Tongue (tissue), 2 donors: ENCODE results near the gene SLC4A5. TPM values are rescaled to one million over a fixed set of nuclear protein-coding genes. Genes with fewer than 3 reads are reported as not detected.
"Not testable (repeated sequence)": the region's sequence is repeated elsewhere in the genome, so short reads cannot be mapped to it uniquely, and the experiment has no call there.

Source experiments
- DNase-seq: peaks from one replicate; pipeline ENCODE4 v3.0.0-alpha.2; 2015
- total RNA-seq: library from RNA; depleted of rRNA; stranded (reverse); fragments of >200 nt; gene quantifications from one replicate; pipeline ENCODE4 v1.2.3, GENCODE V29; 2014

Gene SLC4A5
- total RNA-seq, 1 donor from 2014 or later, result 2.6 TPM

GRCh38 chr2:74364533-74365505 lies 21.6 kb upstream of the SLC4A5 start:
- DNase-seq, result no peak

GRCh38 chr2:74361327-74361726 lies 18.1 kb upstream of the SLC4A5 start:
- no peak for DNase-seq

- no peak for DNase-seq
These were observed 14.4 kb upstream of the SLC4A5 start for GRCh38 chr2:74357627-74358026.

DNA sequence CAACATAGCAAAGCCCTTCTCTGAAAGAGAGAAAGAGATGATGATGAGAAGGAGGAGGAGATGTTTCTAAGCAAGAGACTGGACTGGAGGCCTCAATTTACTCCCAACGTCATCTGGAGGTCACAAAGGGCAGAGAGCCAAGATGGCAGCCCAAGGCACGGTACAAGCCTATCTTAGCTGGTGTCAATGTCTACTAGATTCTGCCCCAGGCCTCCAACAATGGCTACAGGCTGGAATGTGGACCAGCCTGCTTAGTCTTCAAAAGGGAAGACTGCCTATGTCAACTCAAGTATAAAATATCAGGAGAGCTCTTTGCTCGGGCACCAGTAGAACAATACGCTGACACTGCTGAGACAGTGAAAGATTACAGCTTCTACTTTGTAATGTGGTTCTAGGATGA lies 6.7 kb upstream of the SLC4A5 start:
- no peak for DNase-seq

DNA sequence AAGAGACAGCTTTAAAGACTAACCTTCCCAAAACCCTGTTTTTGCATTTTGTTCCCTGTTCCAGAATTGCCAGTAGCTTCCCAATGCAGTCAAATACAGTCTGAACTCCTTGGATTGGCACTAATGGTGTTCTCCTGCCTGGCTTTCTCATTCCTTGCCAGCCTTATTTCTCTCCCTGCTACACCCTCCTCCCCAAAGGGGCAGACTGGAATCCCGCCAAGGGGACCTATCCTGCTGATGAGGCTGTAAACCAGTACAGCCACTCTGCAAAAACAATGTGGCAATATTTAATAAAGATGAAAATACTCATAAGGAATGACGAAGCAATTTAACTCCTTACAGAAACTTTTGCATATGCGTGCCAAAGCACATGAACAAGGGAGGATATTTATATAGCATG lies 4.5 kb upstream of the SLC4A5 start:
- DNase-seq, result no peak

- DNase-seq, result no peak
These were observed 4.1 kb upstream of the SLC4A5 start for GRCh38 chr2:74347303-74347702.

GRCh38 chr2:74345272-74345943 lies 2.2 kb upstream of the SLC4A5 start:
- no peak for DNase-seq

GRCh38 chr2:74336227-74336626 lies 7.0 kb downstream of the SLC4A5 start:
- not testable (repeated sequence) for DNase-seq

DNA sequence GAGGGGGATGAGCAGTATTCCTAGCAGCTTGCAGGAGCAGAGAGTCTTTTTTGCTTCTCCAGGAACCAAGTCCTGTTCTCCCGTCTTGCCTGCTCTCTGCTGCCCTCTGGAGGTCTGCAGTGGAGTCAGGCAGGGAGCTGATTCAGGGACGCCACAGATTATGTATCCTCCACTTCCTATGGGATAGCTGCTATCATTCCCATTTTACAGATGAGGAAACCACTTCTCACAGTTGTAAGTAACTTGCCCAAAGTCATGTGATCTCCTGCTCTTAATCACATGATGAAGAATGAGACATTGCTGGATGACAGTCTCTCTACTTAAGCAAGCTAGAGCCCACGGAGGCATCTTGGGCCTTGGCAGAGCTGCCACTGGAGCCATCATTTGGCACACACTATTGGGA lies 8.3 kb downstream of the SLC4A5 start:
- peak; percentile 89 for DNase-seq

DNA sequence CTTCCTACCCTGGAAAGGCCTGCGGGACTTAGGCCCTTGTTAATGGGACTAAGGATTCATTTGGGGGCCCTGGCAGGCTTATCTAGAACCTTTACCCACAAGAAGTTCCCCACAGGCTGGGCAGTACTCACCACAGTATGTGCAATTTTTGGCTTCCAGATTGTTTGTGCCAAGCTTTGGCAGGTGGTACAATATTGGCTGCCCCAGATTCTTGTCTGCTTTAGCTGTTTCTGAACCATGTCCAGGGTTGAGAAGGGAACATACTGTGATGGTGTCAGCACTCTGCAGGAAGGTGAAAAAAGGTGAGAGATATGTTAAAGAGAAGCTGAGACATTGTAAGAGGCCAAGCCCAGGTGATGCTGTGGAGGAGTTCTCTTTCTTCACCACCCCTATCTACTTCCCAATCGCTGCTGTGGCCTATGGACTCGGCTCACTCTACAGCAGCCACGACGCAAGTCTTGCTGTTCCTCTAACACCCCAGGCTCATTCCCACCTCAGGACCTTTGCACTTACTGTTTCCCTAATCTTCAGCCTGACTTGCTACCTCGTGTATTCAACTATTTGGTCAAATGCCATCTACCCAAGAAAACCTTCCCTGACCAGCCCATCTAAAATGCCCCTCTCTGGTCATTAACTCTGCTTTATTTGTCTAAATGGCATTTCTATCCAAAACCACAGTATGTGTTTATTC lies 9.2 kb downstream of the SLC4A5 start:
- DNase-seq, result no peak

- DNase-seq, result peak; percentile 18
These were observed 10.0 kb downstream of the SLC4A5 start for GRCh38 chr2:74333175-74333574.

DNA sequence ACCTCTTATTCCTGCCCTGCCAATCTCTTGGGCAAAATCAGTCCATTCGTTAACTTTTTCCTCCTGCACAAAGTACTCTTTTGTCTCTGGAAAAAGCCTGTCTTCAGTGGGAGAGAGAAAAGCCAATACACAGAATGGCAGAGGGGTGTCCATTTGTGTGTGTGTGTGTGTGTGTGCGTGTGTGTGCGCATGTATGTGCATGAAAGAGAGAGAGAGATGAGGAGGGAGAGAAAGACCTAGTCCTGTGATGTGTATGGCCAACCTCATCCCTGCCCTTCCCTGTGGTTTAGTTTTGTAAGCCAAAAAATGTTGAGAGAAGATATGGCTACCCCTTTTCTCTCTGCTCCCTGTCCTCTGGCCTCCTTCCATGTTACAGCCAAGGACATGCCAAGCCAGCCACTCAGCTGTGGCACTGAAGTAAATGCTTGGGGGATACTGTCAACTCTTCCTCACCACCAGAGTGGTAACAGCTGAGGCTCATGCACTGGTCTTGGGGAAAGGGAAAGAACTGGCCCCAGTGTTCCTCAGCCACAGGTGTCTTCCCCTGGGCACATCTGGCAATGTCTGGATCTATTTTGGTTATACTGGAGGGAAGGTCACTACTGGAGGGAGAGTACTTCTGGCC lies 10.6 kb downstream of the SLC4A5 start:
- no peak for DNase-seq

DNA sequence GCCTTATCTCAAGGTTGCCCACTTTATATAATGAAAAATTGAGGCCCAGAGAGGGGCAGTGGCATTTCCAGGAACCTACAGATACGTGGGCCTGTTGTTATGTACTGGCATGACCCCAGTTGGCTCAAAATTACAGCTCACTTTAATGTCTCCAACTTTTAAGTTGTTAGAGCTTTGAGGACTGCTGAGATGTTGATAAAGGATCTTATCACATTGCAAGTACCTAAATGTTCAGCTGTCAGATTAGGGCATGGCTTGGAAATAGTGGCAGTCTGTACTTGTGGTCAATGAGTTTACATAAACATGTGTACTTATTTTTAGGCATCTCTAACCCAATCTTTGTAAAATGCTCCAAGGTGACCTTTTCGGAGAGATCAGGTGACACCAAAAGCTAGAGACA lies 14.6 kb downstream of the SLC4A5 start:
- no peak for DNase-seq

- DNase-seq, result no peak
These were observed 15.1 kb downstream of the SLC4A5 start for GRCh38 chr2:74328074-74328473.

DNA sequence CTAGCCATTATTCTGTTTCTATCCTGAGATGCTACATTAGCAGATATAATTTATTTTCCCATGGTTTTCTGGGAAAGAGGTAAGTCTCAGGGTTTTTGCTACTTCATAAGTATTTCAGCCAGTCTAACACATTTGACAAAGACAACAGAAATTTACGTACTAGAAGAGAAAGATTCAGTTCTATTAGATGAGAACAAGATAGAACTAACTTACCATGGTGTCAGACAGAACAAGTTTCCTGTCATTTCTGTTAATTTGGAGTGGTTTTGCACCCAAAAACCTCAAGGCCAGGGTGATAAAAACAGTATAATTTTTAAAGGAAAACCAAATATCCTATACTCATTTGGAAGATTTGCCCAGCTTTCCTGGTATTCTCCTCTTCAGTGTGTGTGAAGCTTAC lies 15.6 kb downstream of the SLC4A5 start:
- DNase-seq, result no peak

DNA sequence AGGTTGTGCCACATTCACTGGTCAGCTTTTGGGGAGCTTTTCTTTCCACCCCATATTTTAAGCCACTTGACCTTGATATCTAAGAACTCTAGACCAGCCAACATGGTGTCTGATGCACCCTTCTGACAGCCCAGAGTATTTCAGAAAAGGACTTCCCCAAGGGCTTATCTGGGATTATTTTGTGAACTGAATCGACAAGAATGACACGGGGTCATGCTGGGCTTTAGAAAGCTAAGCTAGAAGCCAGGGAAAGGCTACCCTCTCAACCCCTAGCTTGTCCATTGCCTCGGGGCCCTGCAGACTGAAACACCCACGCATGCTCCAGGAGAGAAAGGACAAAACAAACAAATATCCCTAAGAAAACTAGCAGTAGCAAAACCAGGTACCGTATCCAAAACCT lies 16.0 kb downstream of the SLC4A5 start:
- DNase-seq, result no peak

DNA sequence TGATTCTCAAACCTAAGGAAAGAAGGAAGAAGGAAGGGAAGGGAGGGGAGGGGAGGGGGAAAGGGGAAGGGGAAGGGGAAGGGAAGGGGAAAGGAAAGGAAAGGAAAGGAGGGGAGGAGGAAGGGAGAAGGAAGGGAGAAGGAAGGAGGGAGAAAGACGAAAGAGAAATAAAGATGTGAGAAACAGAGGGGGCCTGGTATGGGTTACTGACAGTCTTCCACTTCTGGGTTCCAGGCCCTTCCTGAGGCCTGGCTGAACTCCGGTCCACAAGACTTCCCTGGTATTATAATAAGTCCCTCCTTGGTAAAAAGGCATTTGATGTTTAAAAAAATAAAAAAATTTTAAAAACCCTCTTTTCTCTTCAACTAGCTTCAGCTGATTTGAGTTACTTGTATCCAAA lies 17.4 kb downstream of the SLC4A5 start:
- no peak for DNase-seq

DNA sequence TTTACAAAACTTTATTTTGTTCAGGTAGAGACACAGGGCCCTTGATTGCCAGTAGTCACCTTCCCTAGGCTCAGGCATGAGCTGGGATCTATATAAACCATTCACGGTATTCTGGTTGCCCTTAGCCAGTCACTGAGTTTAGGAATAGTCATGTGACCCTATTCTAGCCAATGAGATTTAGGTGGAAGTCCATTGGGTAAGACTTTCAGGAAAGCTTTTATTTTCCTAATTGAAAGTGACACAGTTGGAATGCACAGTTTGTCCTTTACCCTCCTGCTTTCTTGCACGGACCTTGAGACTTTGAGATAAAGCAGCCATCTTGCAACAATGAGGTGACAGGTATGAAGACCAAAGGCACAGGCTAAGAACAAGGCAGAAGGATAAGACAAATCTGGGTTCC lies 21.5 kb downstream of the SLC4A5 start:
- no peak for DNase-seq

DNA sequence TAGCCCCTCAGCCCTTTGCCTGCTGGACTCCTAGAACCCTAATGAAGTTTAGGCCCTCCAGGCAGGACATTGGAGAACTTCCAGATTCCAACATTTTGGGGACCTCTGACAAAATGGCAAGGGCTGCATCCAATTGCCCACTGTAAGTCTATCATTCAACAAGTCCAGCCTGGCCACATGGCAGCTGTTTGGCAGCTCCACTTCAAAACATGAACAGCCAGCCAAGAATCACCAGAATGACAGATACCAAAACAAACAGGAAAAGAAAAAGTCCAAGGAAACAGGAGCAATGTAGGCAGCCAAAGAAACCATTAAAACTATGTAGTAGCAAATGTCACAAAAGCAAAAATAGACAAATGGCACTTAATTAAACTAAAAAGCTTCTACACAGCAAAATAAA lies 25.5 kb downstream of the SLC4A5 start:
- DNase-seq, result no peak

DNA sequence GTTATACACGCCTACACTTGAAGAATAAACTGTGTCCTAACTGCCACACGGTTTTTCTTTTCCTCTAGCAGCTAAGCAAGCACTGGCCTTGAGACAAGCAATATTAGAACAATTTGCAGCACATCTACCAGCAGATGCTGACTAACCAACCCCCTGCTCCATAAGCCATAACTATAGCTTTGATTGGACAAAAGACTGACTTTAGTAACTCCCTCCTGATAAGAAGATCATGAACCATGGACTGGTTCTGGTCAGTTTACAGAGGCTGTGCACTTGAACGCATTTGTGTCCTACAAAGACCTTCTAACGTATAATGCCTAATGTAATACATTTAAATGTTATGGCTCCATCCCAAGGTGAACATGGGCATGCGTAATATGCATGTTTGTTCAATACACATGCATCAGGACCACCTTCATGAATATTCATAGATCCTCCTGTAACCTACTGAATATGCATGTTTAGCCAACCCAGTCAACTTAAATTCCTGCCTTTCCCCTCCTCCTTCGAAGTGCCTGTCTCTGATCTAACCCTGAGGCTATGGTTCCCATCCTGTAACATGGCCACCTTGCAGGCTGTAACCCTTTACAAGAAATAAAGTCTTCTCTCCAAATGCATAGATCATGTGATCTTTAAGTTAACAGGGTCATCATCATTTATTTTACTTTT lies 26.5 kb downstream of the SLC4A5 start:
- no peak for DNase-seq

DNA sequence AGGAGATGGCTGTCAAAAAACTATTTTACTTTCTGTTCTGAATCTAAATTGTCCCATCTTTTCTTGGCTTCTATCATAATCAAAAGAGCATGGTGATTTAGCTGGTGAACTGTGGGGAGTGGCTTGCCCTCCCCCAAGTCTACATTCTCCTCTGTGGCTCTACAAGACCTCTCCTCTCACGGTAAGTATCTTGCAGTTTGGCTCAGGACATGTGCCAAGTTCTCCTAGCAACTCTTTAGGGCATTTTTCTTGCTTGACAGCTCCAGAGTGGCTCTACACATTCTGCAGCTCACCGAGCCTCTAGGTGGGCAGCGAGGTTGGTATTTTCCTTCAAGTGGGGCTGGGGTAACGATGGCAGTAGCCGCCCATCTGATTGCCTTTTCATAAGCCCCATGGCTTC lies 29.1 kb downstream of the SLC4A5 start:
- DNase-seq, result no peak

DNA sequence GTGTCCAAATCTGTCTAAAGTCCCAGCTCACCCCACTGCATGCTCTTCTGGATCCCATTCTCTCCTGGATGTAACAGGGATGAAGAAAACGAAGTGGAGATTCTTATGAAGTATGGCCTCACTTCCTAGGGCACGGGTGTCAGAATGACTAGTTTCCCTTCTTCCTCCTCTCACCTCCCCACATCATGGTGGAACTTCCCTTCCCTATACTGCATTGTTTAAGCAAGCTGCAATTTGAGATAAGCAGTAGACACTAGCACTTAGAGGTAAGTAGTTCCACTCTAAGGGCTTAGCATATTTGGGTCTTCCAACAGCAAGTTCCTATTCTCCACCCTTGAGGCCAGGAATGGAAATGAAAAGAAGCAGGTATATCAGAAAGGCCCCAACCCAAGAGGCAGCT lies 29.7 kb downstream of the SLC4A5 start:
- no peak for DNase-seq
